ENCODE measurements around the gene TTC24. TPM values are rescaled to one million over a fixed set of nuclear protein-coding genes. Genes with fewer than 3 reads are reported as not detected.
A peak's percentile ranks its signal among the peaks of the same experiment; 100 is the strongest.

Gene TTC24
- total and polyA plus RNA-seq, 10 of the 15 experiments (the other 5 are each of a cell fraction or from before 2014, with no cell fraction given) = 0.05 to 6.4 (median 2.9) TPM; not detected in 1

DNA sequence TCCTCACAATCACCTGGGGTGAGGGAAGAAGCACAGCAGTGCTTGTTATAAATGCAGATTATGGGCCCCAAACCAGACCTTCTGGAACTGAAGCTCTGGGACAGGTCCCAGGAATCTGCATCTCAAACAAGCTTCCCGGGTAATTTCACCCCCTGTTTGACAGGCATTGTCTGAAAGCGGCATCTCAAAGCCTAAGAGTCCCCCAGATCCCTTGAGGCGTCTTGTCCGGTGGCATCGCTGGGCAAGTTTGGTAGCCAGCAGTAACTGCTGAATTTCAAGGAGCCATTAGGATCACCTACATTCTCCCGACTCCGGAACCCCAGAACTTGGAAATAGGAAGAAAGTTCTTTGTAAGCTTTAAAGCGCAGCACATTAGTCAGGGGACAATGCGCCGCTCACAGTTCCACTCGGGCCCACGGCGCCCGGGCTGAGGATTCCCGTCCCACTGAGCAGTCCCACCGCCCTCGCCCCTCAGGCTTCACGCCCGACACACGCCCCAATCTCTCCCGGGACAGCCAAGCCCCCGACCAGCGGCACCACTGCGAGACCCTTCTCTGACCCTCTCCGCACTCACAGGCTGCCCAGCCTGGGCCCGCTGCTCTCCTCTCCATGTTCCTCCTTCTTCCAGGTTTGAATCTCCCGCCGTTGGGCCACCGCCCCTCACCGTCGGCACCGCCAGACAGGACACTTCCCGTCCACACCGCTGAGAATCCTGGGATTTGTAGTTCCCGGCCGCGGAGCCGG lies 7.4 kb upstream of the TTC24 start, which contains the start of gene IQGAP3 (continued):
- TF ChIP-seq TCF7 (IDR thresholded peaks at IDR 0.05; ENCODE audit: borderline replicate concordance) (no peak), JUND (IDR thresholded peaks at IDR 0.05; ENCODE audit: low read depth, low read length) (no peak), ZSCAN29 (IDR thresholded peaks at IDR 0.05) (no peak), MEF2A (IDR thresholded peaks at IDR 0.05; ENCODE audit: insufficient read depth, low read depth, low read length) (no peak), RELA (IDR thresholded peaks at IDR 0.05; ENCODE audit: borderline replicate concordance, partially characterized antibody) (no peak), CBFB (IDR thresholded peaks at IDR 0.05; ENCODE audit: low read depth) (no peak), YY1 (IDR thresholded peaks at IDR 0.05; ENCODE audit: low read depth, low read length) (peak; percentile 60; the same call in 1 of the 2 replicates), TCF12 (IDR thresholded peaks at IDR 0.05; ENCODE audit: low read depth, low read length) (0 out of 2 replicates have a peak, but pooled peaks have one; percentile 26), TBL1XR1 (IDR thresholded peaks at IDR 0.05; ENCODE audit: low read depth, low read length) (no peak), NFYB (IDR thresholded peaks at IDR 0.05; ENCODE audit: insufficient read depth, low read depth, low read length) (no peak), EP300 (IDR thresholded peaks at IDR 0.05; ENCODE audit: borderline replicate concordance in 1 of 2, control insufficient read depth in 1 of 2, low read depth in 2 of 2, low read length in 2 of 2) (no peak), HDGF (IDR thresholded peaks at IDR 0.05) (no peak), SUPT20H (IDR thresholded peaks at IDR 0.05; ENCODE audit: borderline replicate concordance, control insufficient read depth, low read depth, low read length) (no peak), RB1 (IDR thresholded peaks at IDR 0.05; ENCODE audit: borderline replicate concordance) (peak; percentile 41; the same call in 1 of the 2 replicates), ETV6 (conservative IDR thresholded peaks at IDR 0.05 in 1 of 2, IDR thresholded peaks at IDR 0.05 in 1 of 2; ENCODE audit: borderline replicate concordance in 1 of 2, low read depth in 1 of 2) (no peak), MXI1 (IDR thresholded peaks at IDR 0.05; ENCODE audit: low read depth, low read length) (peak; percentile 78; the same call in 1 of the 2 replicates), CHD1 (IDR thresholded peaks at IDR 0.05; ENCODE audit: low read depth, low read length) (no peak), RAD51 (IDR thresholded peaks at IDR 0.05) (no peak), NRF1 (conservative IDR thresholded peaks at IDR 0.05; ENCODE audit: low read depth, low read length) (no peak), TCF3 (IDR thresholded peaks at IDR 0.05; ENCODE audit: borderline replicate concordance, insufficient read depth, low read depth, low read length) (no peak), ZNF207 (IDR thresholded peaks at IDR 0.05; ENCODE audit: borderline replicate concordance) (no peak), YBX1 (IDR thresholded peaks at IDR 0.05) (no peak), SPI1 (IDR thresholded peaks at IDR 0.05; ENCODE audit: borderline replicate concordance, insufficient read depth, low read depth, low read length) (peak; percentile 51; the same call in 1 of the 2 replicates), EED (IDR thresholded peaks at IDR 0.05; ENCODE audit: low read depth) (no peak), SMAD5 (IDR thresholded peaks at IDR 0.05; ENCODE audit: low read depth) (no peak), NFXL1 (IDR thresholded peaks at IDR 0.05; ENCODE audit: borderline replicate concordance) (no peak)
- TF ChIP-seq, protein P1, sequence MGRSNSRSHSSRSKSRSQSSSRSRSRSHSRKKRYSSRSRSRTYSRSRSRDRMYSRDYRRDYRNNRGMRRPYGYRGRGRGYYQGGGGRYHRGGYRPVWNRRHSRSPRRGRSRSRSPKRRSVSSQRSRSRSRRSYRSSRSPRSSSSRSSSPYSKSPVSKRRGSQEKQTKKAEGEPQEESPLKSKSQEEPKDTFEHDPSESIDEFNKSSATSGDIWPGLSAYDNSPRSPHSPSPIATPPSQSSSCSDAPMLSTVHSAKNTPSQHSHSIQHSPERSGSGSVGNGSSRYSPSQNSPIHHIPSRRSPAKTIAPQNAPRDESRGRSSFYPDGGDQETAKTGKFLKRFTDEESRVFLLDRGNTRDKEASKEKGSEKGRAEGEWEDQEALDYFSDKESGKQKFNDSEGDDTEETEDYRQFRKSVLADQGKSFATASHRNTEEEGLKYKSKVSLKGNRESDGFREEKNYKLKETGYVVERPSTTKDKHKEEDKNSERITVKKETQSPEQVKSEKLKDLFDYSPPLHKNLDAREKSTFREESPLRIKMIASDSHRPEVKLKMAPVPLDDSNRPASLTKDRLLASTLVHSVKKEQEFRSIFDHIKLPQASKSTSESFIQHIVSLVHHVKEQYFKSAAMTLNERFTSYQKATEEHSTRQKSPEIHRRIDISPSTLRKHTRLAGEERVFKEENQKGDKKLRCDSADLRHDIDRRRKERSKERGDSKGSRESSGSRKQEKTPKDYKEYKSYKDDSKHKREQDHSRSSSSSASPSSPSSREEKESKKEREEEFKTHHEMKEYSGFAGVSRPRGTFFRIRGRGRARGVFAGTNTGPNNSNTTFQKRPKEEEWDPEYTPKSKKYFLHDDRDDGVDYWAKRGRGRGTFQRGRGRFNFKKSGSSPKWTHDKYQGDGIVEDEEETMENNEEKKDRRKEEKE (IDR thresholded peaks at IDR 0.05) = no peak
- TF ChIP-seq, protein P2, sequence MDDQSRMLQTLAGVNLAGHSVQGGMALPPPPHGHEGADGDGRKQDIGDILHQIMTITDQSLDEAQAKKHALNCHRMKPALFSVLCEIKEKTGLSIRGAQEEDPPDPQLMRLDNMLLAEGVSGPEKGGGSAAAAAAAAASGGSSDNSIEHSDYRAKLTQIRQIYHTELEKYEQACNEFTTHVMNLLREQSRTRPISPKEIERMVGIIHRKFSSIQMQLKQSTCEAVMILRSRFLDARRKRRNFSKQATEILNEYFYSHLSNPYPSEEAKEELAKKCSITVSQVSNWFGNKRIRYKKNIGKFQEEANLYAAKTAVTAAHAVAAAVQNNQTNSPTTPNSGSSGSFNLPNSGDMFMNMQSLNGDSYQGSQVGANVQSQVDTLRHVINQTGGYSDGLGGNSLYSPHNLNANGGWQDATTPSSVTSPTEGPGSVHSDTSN (IDR thresholded peaks at IDR 0.05; ENCODE audit: insufficient replicate concordance, low read depth, low read length) = no peak

Data from GM12878 (cell line).